Heart right ventricle (tissue), 16 donors: ENCODE results near the gene ADCK1. TPM values are rescaled to one million over a fixed set of nuclear protein-coding genes. Genes with fewer than 3 reads are reported as not detected.
A peak's percentile ranks its signal among the peaks of the same experiment; 100 is the strongest.

Experiments
- ATAC-seq, 8 donors: fragments of 200-7000 bp; cut with Tn5 transposase; one replicate each; pipeline ENCODE4 v1.9.1; 2020; ENCODE audit warnings: mild to moderate bottlenecking in 8 of 8, moderate library complexity in 8 of 8, moderate number of reproducible peaks in 1 of 8
- DNase-seq, 2 donors: peaks; one replicate each; pipeline ENCODE4 v3.0.0-alpha.2; 2020
- H3K27ac ChIP-seq, 10 donors: fragments of 200-600 bp; sonication (generic) in 2 of 10; one replicate each; pipeline versions ENCODE4 v1.5.0 to v1.8.0; 2020 to 2022; ENCODE audit warnings: mild to moderate bottlenecking in 3 of 10
- H3K27me3 ChIP-seq, 7 donors: fragments of 200-600 bp; one replicate each; pipeline ENCODE4 v1.8.0; 2021 to 2022; ENCODE audit warnings: mild to moderate bottlenecking in 2 of 7
- H3K36me3 ChIP-seq, 9 donors: fragments of 200-600 bp; sonication (generic) in 1 of 9; one replicate each; pipeline versions ENCODE4 v1.5.0 to v1.8.0; 2020 to 2022; ENCODE audit warnings: mild to moderate bottlenecking in 2 of 9
- H3K4me1 ChIP-seq, 9 donors: fragments of 200-600 bp; sonication (generic) in 1 of 9; one replicate each; pipeline versions ENCODE4 v1.5.0 to v1.8.0; 2020 to 2022; ENCODE audit warnings: mild to moderate bottlenecking in 4 of 9
- H3K4me3 ChIP-seq, 10 donors: fragments of 200-600 bp; sonication (generic) in 2 of 10; one replicate each; pipeline versions ENCODE4 v1.5.0 to v1.8.0; 2020 to 2022; ENCODE audit warnings: mild to moderate bottlenecking in 7 of 10, moderate library complexity in 2 of 10
- H3K9me3 ChIP-seq, 11 donors: fragments of 200-600 bp in 10 of 11; sonication (generic) in 2 of 11; one replicate each; pipeline versions ENCODE4 v1.5.0 to v1.8.0; 2013 to 2022; ENCODE audit warnings: mild to moderate bottlenecking in 2 of 11, control low read depth in 1 of 11, moderate library complexity in 1 of 11
- CTCF ChIP-seq, 9 donors: fragments of 200-600 bp; sonication (generic) in 2 of 9; IDR thresholded peaks; one replicate each; pipeline versions ENCODE4 v1.5.0 to v1.8.0; 2021 to 2022; ENCODE audit warnings: antibody characterized with exemption in 9 of 9, mild to moderate bottlenecking in 5 of 9, moderate library complexity in 1 of 9
- whole genome bisulfite sequencing, 2 donors: extraction: QIAGEN DNeasy Blood & Tissue Kit; methylation state at CpG; one replicate each; pipeline ENCODE4 v1.1.7; 2013; ENCODE audit warnings: inconsistent platforms in 1 of 2; 5-methylcytosine and 5-hydroxymethylcytosine counted together
- intact Hi-C, 10 donors: fragments of 100-400 bp; cut with DNase I; formaldehyde crosslinking; loops; one replicate each; pipeline versions ENCODE4 v1.11.1 to v1.14.2; 2022
- polyA plus RNA-seq, 2 donors: library from polyadenylated mRNA; stranded (reverse); fragments of 200-250 nt; gene quantifications; one replicate each; pipeline ENCODE4 v1.2.3, GENCODE V29; 2013
- total RNA-seq, 10 donors: library from RNA; stranded (reverse); fragmentation: NEBNext Ultra II Directional in 3 of 10; extraction: Animal tissue kit (Norgen Biotek cat#: 25700) in 3 of 10; gene quantifications; one replicate each; pipeline versions ENCODE4 v1.2.1 to v1.2.4, GENCODE V29; 2021 to 2023
- donor health status: Arrhythmogenic right ventricular cardiomyopathy.
- donor health status: ischemic (EF 13 %, LVEDD 7.1; RV severe dilation, severe dysfunction).
- donor health status: healthy with polysubstance abuse.
- donor health status: DM: no; HTN: yes; CAD: no.
- donor health status: DM: no; HTN: no; CAD: no.
- donor health status: ischemic (EF 25% LVEDD 6.9; RV normal size, moderate dysfunction).
- donor health status: ischemic (EF 25% LVEDD 5.7; RV mildly dilated, moderate dysfunction).
- donor health status: healthy.
- donor health status: DM: yes; HTN: yes; CAD: no.
- donor health status: Ischemic cardiomyopathy.
- donor health status: ischemic (EF 35%, LVEDD 5.7; RV mildly dilated, moderate dysfunction).
- donor health status: nonischemic (EF 11% LVEDD 7.7; RV severe dilation, severe dysfunction).
- donor health status: DM: yes; HTN: yes; CAD: no.
- donor health status: PGD.
- donor health status: ischemic (EF 29% LVEDD 5.4; RV normal size, mild dysfunction).
- donor health status: nonischemic (EF 23%, LVEDD 6.1; RV moderate dilation, normal function).

ADCK1 gene
- total and polyA plus RNA-seq, 12 donors: 6.2 to 33.9 (median 7.3) TPM

GRCh38 chr14:77924141-77924948, 124.4 kb downstream of the ADCK1 start:
- no peak overlapping the region for H3K27ac ChIP-seq
- TF ChIP-seq CTCF (IDR thresholded peaks at IDR 0.05): no peak
- H3K4me3 ChIP-seq: no peak overlapping the region
- DNase-seq (no peak), ATAC-seq (no peak)
- intact Hi-C loops: no loop called here
- no peaks in the 10 kb centered on the region for H3K4me1 ChIP-seq
- H3K9me3 ChIP-seq: peaks cover 0 to 10% (median 0%) of the 10 kb centered on the region in 11 donors
- no peaks in the 10 kb centered on the region for H3K27me3 ChIP-seq
- 93 to 97% methylated on average over 22 of the region's 22 CpGs for WGBS, 2 donors
- peaks cover 0 to 23% (median 0%) of the 10 kb centered on the region in 9 donors for H3K36me3 ChIP-seq

- H3K9me3 ChIP-seq: no peaks in the 10 kb centered on the region
- H3K4me3 ChIP-seq: no peak overlapping the region
- intact Hi-C loops: no loop called here
- peaks cover 0 to 32% (median 0%) of the 10 kb centered on the region in 9 donors for H3K36me3 ChIP-seq
- DNase-seq (no peak), ATAC-seq (no peak)
- no peaks in the 10 kb centered on the region for H3K4me1 ChIP-seq
- no peaks in the 10 kb centered on the region for H3K27me3 ChIP-seq
- no peak overlapping the region for H3K27ac ChIP-seq
- 72 to 94% methylated on average over 9 of the region's 9 CpGs for WGBS, 2 donors
- TF ChIP-seq CTCF (IDR thresholded peaks at IDR 0.05): no peak
Observed at GRCh38 chr14:77926942-77927341, 127.0 kb downstream of the ADCK1 start.

GRCh38 chr14:77931441-77931840, 131.5 kb downstream of the ADCK1 start:
- 95 to 96% methylated on average over 14 of the region's 14 CpGs for WGBS, 2 donors

GRCh38 chr14:77936138-77936639, 136.3 kb downstream of the ADCK1 start:
- Histone ChIP-seq H3K9me3 (peaks cover 0 to 26% (median 6%) of the 10 kb centered on the region in 11 donors), H3K4me1 (no peaks in the 10 kb centered on the region)

More at GRCh38 chr14:77931441-77931840, 131.5 kb downstream of the ADCK1 start:
- H3K27ac ChIP-seq: no peak overlapping the region
- TF ChIP-seq CTCF (IDR thresholded peaks at IDR 0.05): no peak
- H3K4me3 ChIP-seq: no peak overlapping the region
- peaks cover 0 to 20% (median 3%) of the 10 kb centered on the region in 11 donors for H3K9me3 ChIP-seq
- intact Hi-C loops: no loop called here
- H3K27me3 ChIP-seq: no peaks in the 10 kb centered on the region
- no peak for DNase-seq
- ATAC-seq: peak in 1 of 8 donors; percentile 22
- peaks cover 0 to 54% (median 21%) of the 10 kb centered on the region in 9 donors for H3K36me3 ChIP-seq
- no peaks in the 10 kb centered on the region for H3K4me1 ChIP-seq

More at GRCh38 chr14:77936138-77936639, 136.3 kb downstream of the ADCK1 start:
- intact Hi-C loops: no loop called here
- H3K4me3 ChIP-seq: no peak overlapping the region
- no peak overlapping the region for H3K27ac ChIP-seq
- no peaks in the 10 kb centered on the region for H3K27me3 ChIP-seq
- peaks cover 0 to 40% (median 21%) of the 10 kb centered on the region in 9 donors for H3K36me3 ChIP-seq
- WGBS, 2 donors: 97% methylated on average over 4 of the region's 4 CpGs
- DNase-seq (no peak), ATAC-seq (no peak)
- TF ChIP-seq CTCF (IDR thresholded peaks at IDR 0.05): no peak
